K562 (cell line): ENCODE results near the gene ZFYVE28. TPM values are rescaled to one million over a fixed set of nuclear protein-coding genes. Genes with fewer than 3 reads are reported as not detected.
A peak's percentile ranks its signal among the peaks of the same experiment; 100 is the strongest.

Source experiments
- DACH1 ChIP-seq: fragments of 450-650 bp; IDR thresholded peaks from 2 replicates; pipeline ENCODE4 v1.6.1; 2018; ENCODE audit not compliant: partially characterized antibody
- DPF2 ChIP-seq: fragments of 450-650 bp; IDR thresholded peaks from 2 replicates; pipeline ENCODE4 v1.6.1; 2016
- PHB2 ChIP-seq: fragments of 450-650 bp; IDR thresholded peaks from 2 replicates; pipeline ENCODE4 v1.6.1; 2017; ENCODE audit warnings: low read depth
- RBFOX2 ChIP-seq: fragments of 200-400 bp; formaldehyde crosslinking; IDR thresholded peaks from 2 replicates; pipeline ENCODE4 v1.6.1; 2017; ENCODE audit warnings: low read depth, mild to moderate bottlenecking, low read length, moderate library complexity
- SETDB1 ChIP-seq: IDR thresholded peaks from one replicate; pipeline ENCODE4 v1.6.1; 2012; ENCODE audit warnings: low read length, control low read depth, inconsistent platforms
- SMAD3 ChIP-seq: fragments of 450-650 bp; formaldehyde crosslinking; conservative IDR thresholded peaks from 2 replicates; pipeline ENCODE4 v1.4.0; 2020; ENCODE audit warnings: mild to moderate bottlenecking
- TCF3 ChIP-seq: sonication (generic); formaldehyde crosslinking; IDR thresholded peaks from 2 replicates; pipeline ENCODE4 v1.4.0; 2020; ENCODE audit warnings: mild to moderate bottlenecking, missing genetic modification reagents
- U2AF1 ChIP-seq: fragments of 200-400 bp; formaldehyde crosslinking; optimal IDR thresholded peaks from 2 replicates; pipeline ENCODE3; 2017; ENCODE audit warnings: mild to moderate bottlenecking, low read depth, low read length, moderate library complexity
- ZNF253 ChIP-seq: fragments of 250-450 bp; sonication (Bioruptor Pico); conservative IDR thresholded peaks from 2 replicates; pipeline ENCODE4 v1.6.1; 2021; ENCODE audit warnings: mild to moderate bottlenecking
- polyA plus RNA-seq, 8 experiments: library from polyadenylated mRNA; depleted of rRNA in 4 of 8; stranded (reverse) in 5 of 8; unstranded in 3 of 8; fragments of >200 nt; fragmentation: Nextera tagmentation in 2 of 8; fragmentation: Illumina TruSeq in 1 of 8; extraction: Ambion mirVana in 2 of 8; extraction: Trizol in 1 of 8; gene quantifications; 2 replicates each; pipeline versions ENCODE4 v1.2.1 to v1.2.3, GENCODE V29; 2011 to 2014; ENCODE audit warnings: inconsistent platforms in 1 of 8, missing spikeins in 1 of 8
- total RNA-seq, 7 experiments: library from RNA; depleted of rRNA in 6 of 7; stranded (reverse); fragments of >200 nt in 6 of 7; fragmentation: Illumina TruSeq in 2 of 7; extraction: Trizol in 2 of 7; gene quantifications; 2 replicates each; pipeline versions ENCODE4 v1.2.1 to v1.2.3, GENCODE V29; 2011 to 2021; ENCODE audit warnings: low replicate concordance in 1 of 7
- TF ChIP-seq, protein P1 (sequence below): sonication (generic); formaldehyde crosslinking; IDR thresholded peaks from 2 replicates; pipeline ENCODE4 v1.8.0; 2023; ENCODE audit warnings: mild to moderate bottlenecking, missing genetic modification reagents
- TF ChIP-seq, protein P2 (sequence below): sonication (generic); formaldehyde crosslinking; IDR thresholded peaks from 2 replicates; pipeline ENCODE4 v1.8.0; 2022; ENCODE audit warnings: mild to moderate bottlenecking, missing genetic modification reagents
- TF ChIP-seq, protein P3 (sequence below): fragments of 200-800 bp; sonication (Bioruptor generic); IDR thresholded peaks from 2 replicates; pipeline ENCODE4 v1.6.1; 2017; ENCODE audit warnings: missing genetic modification characterization, missing compliant biosample characterization

ZFYVE28 gene
- total and polyA plus RNA-seq, 9 of the 15 experiments (the other 6 are each of a cell fraction or from before 2014, with no cell fraction given) = 1.3 to 24.8 (median 8.9) TPM

DNA sequence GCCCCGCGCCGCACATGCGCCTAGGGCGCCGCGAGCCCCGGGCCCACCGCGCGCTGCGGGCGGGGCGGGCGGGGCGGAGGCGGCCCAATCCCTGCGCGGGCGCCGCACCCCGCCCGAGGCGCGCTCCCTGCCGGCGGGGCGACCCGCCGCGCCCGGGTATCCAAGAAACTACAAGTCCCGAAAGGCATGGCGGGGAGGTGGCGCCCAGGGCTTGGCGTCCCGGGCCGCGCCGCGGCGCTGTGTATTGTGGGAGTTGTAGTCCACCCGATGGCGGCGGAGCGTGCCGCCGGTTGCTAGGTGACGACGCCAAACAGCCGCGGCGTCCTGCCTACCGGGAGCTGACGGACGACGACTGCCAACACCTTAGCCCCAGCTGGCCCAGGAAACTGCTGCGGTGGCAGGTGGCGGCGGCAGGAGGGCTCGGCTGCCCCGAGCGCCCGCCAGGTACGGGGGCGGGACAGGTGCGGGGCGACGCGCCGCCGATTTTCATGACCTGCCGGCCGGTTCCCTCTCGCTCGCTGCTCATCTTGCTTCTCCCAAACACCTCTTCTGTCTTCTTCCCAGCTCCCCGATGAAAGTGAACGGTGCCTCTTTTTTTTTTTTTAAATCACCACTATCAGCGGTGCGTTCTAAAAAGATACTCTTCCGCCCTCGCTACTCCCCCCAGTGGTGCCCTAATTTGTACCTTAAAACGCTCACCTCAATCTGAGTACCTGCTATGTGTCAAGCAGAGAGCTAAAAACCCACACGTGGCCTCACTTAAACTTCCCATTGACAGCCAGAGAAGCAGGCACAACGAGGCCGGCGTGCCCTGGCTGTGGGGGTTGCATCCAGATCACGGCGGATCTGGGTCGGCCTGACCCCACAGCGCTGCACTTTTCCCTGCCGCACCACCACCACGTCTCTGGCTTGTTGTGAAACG, 466 bp upstream of the ZFYVE28 start, which contains the start of gene CFAP99 (continued):
- TF ChIP-seq, protein P1, sequence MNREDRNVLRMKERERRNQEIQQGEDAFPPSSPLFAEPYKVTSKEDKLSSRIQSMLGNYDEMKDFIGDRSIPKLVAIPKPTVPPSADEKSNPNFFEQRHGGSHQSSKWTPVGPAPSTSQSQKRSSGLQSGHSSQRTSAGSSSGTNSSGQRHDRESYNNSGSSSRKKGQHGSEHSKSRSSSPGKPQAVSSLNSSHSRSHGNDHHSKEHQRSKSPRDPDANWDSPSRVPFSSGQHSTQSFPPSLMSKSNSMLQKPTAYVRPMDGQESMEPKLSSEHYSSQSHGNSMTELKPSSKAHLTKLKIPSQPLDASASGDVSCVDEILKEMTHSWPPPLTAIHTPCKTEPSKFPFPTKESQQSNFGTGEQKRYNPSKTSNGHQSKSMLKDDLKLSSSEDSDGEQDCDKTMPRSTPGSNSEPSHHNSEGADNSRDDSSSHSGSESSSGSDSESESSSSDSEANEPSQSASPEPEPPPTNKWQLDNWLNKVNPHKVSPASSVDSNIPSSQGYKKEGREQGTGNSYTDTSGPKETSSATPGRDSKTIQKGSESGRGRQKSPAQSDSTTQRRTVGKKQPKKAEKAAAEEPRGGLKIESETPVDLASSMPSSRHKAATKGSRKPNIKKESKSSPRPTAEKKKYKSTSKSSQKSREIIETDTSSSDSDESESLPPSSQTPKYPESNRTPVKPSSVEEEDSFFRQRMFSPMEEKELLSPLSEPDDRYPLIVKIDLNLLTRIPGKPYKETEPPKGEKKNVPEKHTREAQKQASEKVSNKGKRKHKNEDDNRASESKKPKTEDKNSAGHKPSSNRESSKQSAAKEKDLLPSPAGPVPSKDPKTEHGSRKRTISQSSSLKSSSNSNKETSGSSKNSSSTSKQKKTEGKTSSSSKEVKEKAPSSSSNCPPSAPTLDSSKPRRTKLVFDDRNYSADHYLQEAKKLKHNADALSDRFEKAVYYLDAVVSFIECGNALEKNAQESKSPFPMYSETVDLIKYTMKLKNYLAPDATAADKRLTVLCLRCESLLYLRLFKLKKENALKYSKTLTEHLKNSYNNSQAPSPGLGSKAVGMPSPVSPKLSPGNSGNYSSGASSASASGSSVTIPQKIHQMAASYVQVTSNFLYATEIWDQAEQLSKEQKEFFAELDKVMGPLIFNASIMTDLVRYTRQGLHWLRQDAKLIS = peak; percentile 84
- TF ChIP-seq ZNF253 (no peak), TCF3 (CRISPR knock-in tag) (no peak), SETDB1 (no peak), DPF2 (no peak), RBFOX2 (no peak), SMAD3 (CRISPR knock-in tag) (no peak), PHB2 (no peak), DACH1 (peak; percentile 18), U2AF1 (peak; percentile 39)
- TF ChIP-seq, protein P2, sequence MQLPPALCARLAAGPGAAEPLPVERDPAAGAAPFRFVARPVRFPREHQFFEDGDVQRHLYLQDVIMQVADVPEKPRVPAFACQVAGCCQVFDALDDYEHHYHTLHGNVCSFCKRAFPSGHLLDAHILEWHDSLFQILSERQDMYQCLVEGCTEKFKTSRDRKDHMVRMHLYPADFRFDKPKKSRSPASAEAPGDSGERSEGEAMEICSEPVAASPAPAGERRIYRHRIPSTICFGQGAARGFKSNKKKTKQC (CRISPR knock-in tag) = 0 out of 2 replicates have a peak, but pooled peaks have one; percentile 30
- TF ChIP-seq, protein P3, sequence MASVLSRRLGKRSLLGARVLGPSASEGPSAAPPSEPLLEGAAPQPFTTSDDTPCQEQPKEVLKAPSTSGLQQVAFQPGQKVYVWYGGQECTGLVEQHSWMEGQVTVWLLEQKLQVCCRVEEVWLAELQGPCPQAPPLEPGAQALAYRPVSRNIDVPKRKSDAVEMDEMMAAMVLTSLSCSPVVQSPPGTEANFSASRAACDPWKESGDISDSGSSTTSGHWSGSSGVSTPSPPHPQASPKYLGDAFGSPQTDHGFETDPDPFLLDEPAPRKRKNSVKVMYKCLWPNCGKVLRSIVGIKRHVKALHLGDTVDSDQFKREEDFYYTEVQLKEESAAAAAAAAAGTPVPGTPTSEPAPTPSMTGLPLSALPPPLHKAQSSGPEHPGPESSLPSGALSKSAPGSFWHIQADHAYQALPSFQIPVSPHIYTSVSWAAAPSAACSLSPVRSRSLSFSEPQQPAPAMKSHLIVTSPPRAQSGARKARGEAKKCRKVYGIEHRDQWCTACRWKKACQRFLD (CRISPR knock-in tag) = peak; percentile 91
